WTC11 (cell line): Measurements from ENCODE around the gene EXOC6. TPM values are rescaled to one million over a fixed set of nuclear protein-coding genes. Genes with fewer than 3 reads are reported as not detected.

ENCODE experiments used
- ATAC-seq: fragments of 200-7000 bp; cut with Tn5 transposase; 2 replicates; pipeline ENCODE4 v1.10.0; 2021; ENCODE audit warnings: mild to moderate bottlenecking, moderate library complexity
- CTCF ChIA-PET: fragments of 300-600 bp; sonication (Branson Sonifier 250); formaldehyde crosslinking; loops from one replicate; lab custom pipeline; 2021; ENCODE audit warnings: antibody characterized with exemption; lab: Charles Lee
- POLR2A ChIA-PET: fragments of 350-600 bp; sonication (Branson Sonifier 250); formaldehyde crosslinking; loops from one replicate; lab custom pipeline; 2021; ENCODE audit warnings: antibody characterized with exemption; lab: Charles Lee
- DNase-seq: peaks from one replicate; pipeline ENCODE4 v3.0.0; 2021; ENCODE audit warnings: low spot score
- H3K27ac Mint-ChIP-seq: 2 replicates; pipeline ENCODE4 v1.8.0; 2021; ENCODE audit warnings: mixed read lengths
- H3K27me3 Mint-ChIP-seq: 2 replicates; pipeline ENCODE4 v1.8.0; 2021; ENCODE audit warnings: low read depth, mild to moderate bottlenecking, moderate library complexity, mixed read lengths
- H3K36me3 Mint-ChIP-seq: 2 replicates; pipeline ENCODE4 v1.8.0; 2021; ENCODE audit warnings: mixed read lengths
- H3K4me1 Mint-ChIP-seq: 2 replicates; pipeline ENCODE4 v1.8.0; 2022; ENCODE audit warnings: mixed read lengths
- H3K4me3 Mint-ChIP-seq: 2 replicates; pipeline ENCODE4 v1.8.0; 2021; ENCODE audit warnings: mild to moderate bottlenecking, moderate library complexity, mixed read lengths
- H3K9me3 Mint-ChIP-seq: 2 replicates; pipeline ENCODE4 v1.8.0; 2021; ENCODE audit warnings: mixed read lengths
- ETV6 ChIP-seq: sonication (generic); formaldehyde crosslinking; IDR thresholded peaks from 2 replicates; pipeline ENCODE4 v1.8.1; 2022; ENCODE audit warnings: mild to moderate bottlenecking, missing genetic modification reagents
- HMGA2 ChIP-seq: fragments of 250-450 bp; sonication (Bioruptor Pico); IDR thresholded peaks from 2 replicates; pipeline ENCODE4 v1.4.0; 2021; ENCODE audit warnings: mild to moderate bottlenecking, moderate library complexity
- JUN ChIP-seq: sonication (generic); formaldehyde crosslinking; IDR thresholded peaks from 2 replicates; pipeline ENCODE4 v1.8.0; 2023; ENCODE audit warnings: mild to moderate bottlenecking, missing genetic modification reagents
- KAT7 ChIP-seq: sonication (generic); formaldehyde crosslinking; IDR thresholded peaks from 2 replicates; pipeline ENCODE4 v1.8.1; 2023; ENCODE audit warnings: missing genetic modification reagents, mild to moderate bottlenecking, borderline replicate concordance
- RELA ChIP-seq: sonication (generic); formaldehyde crosslinking; IDR thresholded peaks from 2 replicates; pipeline ENCODE4 v1.8.1; 2022; ENCODE audit warnings: missing genetic modification reagents, mild to moderate bottlenecking, borderline replicate concordance
- SMAD3 ChIP-seq: sonication (generic); formaldehyde crosslinking; IDR thresholded peaks from 2 replicates; pipeline ENCODE4 v1.8.0; 2022; ENCODE audit warnings: missing genetic modification reagents, mild to moderate bottlenecking, borderline replicate concordance
- SOX15 ChIP-seq: fragments of 250-450 bp; sonication (Bioruptor Pico); IDR thresholded peaks from 2 replicates; pipeline ENCODE4 v1.9.0; 2021; ENCODE audit warnings: mild to moderate bottlenecking
- ZNF219 ChIP-seq: sonication (generic); formaldehyde crosslinking; IDR thresholded peaks from 2 replicates; pipeline ENCODE4 v1.8.0; 2023; ENCODE audit warnings: missing genetic modification reagents, mild to moderate bottlenecking, borderline replicate concordance
- ZNF423 ChIP-seq: fragments of 250-450 bp; sonication (Bioruptor Pico); IDR thresholded peaks from 2 replicates; pipeline ENCODE4 v2.1.2; 2022; ENCODE audit warnings: mild to moderate bottlenecking, moderate library complexity
- total RNA-seq: library from RNA; stranded (reverse); gene quantifications from 3 replicates; pipeline ENCODE4 v1.2.3, GENCODE V29; 2021
- TF ChIP-seq, protein P1 (sequence below): sonication (generic); formaldehyde crosslinking; IDR thresholded peaks from 2 replicates; pipeline ENCODE4 v1.8.0; 2023; ENCODE audit warnings: missing genetic modification reagents, mild to moderate bottlenecking, borderline replicate concordance
- TF ChIP-seq, protein P2 (sequence below): sonication (generic); formaldehyde crosslinking; conservative IDR thresholded peaks from 2 replicates; pipeline ENCODE4 v1.8.1; 2023; ENCODE audit warnings: mild to moderate bottlenecking, low read depth, missing genetic modification reagents, moderate library complexity
- TF ChIP-seq, protein P3 (sequence below): sonication (generic); formaldehyde crosslinking; IDR thresholded peaks from 2 replicates; pipeline ENCODE4 v1.8.1; 2023; ENCODE audit warnings: mild to moderate bottlenecking, moderate library complexity, missing genetic modification reagents
- TF ChIP-seq, protein P4 (sequence below): sonication (generic); formaldehyde crosslinking; IDR thresholded peaks from 2 replicates; pipeline ENCODE4 v1.8.1; 2022; ENCODE audit warnings: mild to moderate bottlenecking, missing genetic modification reagents, moderate library complexity, borderline replicate concordance
- TF ChIP-seq, protein P5 (sequence below): sonication (generic); formaldehyde crosslinking; IDR thresholded peaks from 2 replicates; pipeline ENCODE4 v1.8.1; 2022; ENCODE audit warnings: mild to moderate bottlenecking, moderate library complexity, missing genetic modification reagents
- TF ChIP-seq, protein P6 (sequence below): sonication (generic); formaldehyde crosslinking; IDR thresholded peaks from 2 replicates; pipeline ENCODE4 v1.8.1; 2023; ENCODE audit warnings: mild to moderate bottlenecking, missing genetic modification reagents
- TF ChIP-seq, protein P7 (sequence below): sonication (generic); formaldehyde crosslinking; conservative IDR thresholded peaks from 2 replicates; pipeline ENCODE4 v1.8.1; 2022; ENCODE audit warnings: mild to moderate bottlenecking, missing genetic modification reagents
- TF ChIP-seq, protein P8 (sequence below): sonication (generic); formaldehyde crosslinking; IDR thresholded peaks from 2 replicates; pipeline ENCODE4 v1.8.1; 2023; ENCODE audit warnings: mild to moderate bottlenecking, missing genetic modification reagents

Gene EXOC6
- total RNA-seq, 1 experiment from 2014 or later: 5.0 TPM

DNA sequence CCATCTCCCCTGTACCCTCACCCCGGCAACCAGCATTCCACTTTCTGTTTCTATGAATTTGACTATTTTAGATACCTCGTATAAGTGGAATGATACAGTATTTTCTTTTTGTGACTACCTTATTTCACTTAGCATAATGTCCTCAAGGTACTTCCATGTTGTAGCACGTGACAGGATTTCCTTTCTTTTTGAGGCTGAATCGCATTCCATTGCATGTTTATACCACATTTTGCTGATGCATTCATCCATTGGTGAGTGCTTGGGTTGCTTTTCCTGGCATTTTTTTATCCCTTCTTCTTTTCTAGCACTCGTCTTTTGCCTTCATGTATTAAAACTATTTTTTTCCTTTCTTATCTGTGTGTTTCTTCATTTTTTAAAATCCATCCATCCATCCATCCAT lies 22.3 kb upstream of the EXOC6 start:
- ATAC-seq (no peak), DNase-seq (no peak)
- H3K36me3 Mint-ChIP-seq: no peaks in the 10 kb centered on the region
- ChIA-PET POLR2A (no interaction called here), CTCF (interaction anchor here (2.2 kb wide), 1 partner anchor 13 kb away, joined by 8 read pairs; no protein-coding TSS in a partner anchor)
- H3K27ac Mint-ChIP-seq: no peak overlapping the region
- H3K4me3 Mint-ChIP-seq: no peak overlapping the region
- TF ChIP-seq, protein P1, sequence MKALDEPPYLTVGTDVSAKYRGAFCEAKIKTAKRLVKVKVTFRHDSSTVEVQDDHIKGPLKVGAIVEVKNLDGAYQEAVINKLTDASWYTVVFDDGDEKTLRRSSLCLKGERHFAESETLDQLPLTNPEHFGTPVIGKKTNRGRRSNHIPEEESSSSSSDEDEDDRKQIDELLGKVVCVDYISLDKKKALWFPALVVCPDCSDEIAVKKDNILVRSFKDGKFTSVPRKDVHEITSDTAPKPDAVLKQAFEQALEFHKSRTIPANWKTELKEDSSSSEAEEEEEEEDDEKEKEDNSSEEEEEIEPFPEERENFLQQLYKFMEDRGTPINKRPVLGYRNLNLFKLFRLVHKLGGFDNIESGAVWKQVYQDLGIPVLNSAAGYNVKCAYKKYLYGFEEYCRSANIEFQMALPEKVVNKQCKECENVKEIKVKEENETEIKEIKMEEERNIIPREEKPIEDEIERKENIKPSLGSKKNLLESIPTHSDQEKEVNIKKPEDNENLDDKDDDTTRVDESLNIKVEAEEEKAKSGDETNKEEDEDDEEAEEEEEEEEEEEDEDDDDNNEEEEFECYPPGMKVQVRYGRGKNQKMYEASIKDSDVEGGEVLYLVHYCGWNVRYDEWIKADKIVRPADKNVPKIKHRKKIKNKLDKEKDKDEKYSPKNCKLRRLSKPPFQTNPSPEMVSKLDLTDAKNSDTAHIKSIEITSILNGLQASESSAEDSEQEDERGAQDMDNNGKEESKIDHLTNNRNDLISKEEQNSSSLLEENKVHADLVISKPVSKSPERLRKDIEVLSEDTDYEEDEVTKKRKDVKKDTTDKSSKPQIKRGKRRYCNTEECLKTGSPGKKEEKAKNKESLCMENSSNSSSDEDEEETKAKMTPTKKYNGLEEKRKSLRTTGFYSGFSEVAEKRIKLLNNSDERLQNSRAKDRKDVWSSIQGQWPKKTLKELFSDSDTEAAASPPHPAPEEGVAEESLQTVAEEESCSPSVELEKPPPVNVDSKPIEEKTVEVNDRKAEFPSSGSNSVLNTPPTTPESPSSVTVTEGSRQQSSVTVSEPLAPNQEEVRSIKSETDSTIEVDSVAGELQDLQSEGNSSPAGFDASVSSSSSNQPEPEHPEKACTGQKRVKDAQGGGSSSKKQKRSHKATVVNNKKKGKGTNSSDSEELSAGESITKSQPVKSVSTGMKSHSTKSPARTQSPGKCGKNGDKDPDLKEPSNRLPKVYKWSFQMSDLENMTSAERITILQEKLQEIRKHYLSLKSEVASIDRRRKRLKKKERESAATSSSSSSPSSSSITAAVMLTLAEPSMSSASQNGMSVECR (CRISPR knock-in tag): no peak
- TF ChIP-seq ZNF219 (CRISPR knock-in tag) (no peak), SOX15 (no peak), RELA (CRISPR knock-in tag) (no peak)
- TF ChIP-seq, protein P2, sequence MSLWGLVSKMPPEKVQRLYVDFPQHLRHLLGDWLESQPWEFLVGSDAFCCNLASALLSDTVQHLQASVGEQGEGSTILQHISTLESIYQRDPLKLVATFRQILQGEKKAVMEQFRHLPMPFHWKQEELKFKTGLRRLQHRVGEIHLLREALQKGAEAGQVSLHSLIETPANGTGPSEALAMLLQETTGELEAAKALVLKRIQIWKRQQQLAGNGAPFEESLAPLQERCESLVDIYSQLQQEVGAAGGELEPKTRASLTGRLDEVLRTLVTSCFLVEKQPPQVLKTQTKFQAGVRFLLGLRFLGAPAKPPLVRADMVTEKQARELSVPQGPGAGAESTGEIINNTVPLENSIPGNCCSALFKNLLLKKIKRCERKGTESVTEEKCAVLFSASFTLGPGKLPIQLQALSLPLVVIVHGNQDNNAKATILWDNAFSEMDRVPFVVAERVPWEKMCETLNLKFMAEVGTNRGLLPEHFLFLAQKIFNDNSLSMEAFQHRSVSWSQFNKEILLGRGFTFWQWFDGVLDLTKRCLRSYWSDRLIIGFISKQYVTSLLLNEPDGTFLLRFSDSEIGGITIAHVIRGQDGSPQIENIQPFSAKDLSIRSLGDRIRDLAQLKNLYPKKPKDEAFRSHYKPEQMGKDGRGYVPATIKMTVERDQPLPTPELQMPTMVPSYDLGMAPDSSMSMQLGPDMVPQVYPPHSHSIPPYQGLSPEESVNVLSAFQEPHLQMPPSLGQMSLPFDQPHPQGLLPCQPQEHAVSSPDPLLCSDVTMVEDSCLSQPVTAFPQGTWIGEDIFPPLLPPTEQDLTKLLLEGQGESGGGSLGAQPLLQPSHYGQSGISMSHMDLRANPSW: no peak
- TF ChIP-seq, protein P3, sequence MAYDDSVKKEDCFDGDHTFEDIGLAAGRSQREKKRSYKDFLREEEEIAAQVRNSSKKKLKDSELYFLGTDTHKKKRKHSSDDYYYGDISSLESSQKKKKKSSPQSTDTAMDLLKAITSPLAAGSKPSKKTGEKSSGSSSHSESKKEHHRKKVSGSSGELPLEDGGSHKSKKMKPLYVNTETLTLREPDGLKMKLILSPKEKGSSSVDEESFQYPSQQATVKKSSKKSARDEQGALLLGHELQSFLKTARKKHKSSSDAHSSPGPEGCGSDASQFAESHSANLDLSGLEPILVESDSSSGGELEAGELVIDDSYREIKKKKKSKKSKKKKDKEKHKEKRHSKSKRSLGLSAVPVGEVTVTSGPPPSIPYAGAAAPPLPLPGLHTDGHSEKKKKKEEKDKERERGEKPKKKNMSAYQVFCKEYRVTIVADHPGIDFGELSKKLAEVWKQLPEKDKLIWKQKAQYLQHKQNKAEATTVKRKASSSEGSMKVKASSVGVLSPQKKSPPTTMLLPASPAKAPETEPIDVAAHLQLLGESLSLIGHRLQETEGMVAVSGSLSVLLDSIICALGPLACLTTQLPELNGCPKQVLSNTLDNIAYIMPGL (CRISPR knock-in tag): no peak
- peaks cover 3% of the 10 kb centered on the region for H3K9me3 Mint-ChIP-seq
- no peaks in the 10 kb centered on the region for H3K27me3 Mint-ChIP-seq
- H3K4me1 Mint-ChIP-seq: peaks cover 14% of the 10 kb centered on the region

DNA sequence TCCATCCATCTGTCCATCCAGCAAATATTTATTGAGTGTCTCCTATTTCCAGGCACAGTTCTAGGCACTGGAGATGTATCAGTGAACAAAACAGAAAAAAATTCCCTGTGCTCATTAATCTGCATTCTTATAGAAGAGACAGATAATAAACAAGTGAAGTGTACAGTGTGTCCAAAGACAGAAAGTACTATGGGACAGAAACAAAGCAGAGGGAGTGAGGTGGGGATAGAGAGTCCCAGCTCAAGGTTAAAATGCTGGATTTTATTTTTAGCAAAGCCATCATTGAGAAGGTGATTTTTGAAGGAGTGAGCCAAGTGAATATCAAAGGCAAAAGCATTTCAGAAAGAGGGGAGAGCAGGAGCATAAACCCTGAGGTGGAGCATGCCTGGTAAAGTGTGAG lies 21.8 kb upstream of the EXOC6 start:
- ATAC-seq: no peak
- POLR2A ChIA-PET: no interaction called here
- TF ChIP-seq KAT7 (CRISPR knock-in tag): no peak
- TF ChIP-seq, protein P4, sequence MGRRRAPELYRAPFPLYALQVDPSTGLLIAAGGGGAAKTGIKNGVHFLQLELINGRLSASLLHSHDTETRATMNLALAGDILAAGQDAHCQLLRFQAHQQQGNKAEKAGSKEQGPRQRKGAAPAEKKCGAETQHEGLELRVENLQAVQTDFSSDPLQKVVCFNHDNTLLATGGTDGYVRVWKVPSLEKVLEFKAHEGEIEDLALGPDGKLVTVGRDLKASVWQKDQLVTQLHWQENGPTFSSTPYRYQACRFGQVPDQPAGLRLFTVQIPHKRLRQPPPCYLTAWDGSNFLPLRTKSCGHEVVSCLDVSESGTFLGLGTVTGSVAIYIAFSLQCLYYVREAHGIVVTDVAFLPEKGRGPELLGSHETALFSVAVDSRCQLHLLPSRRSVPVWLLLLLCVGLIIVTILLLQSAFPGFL (CRISPR knock-in tag): no peak
- TF ChIP-seq, protein P5, sequence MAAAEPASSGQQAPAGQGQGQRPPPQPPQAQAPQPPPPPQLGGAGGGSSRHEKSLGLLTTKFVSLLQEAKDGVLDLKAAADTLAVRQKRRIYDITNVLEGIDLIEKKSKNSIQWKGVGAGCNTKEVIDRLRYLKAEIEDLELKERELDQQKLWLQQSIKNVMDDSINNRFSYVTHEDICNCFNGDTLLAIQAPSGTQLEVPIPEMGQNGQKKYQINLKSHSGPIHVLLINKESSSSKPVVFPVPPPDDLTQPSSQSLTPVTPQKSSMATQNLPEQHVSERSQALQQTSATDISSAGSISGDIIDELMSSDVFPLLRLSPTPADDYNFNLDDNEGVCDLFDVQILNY (CRISPR knock-in tag): no peak
- no peak for TF ChIP-seq HMGA2 (CRISPR knock-in tag)
- TF ChIP-seq ZNF423 (CRISPR knock-in tag): no peak
- no peak for TF ChIP-seq ETV6 (CRISPR knock-in tag)
- TF ChIP-seq JUN: no peak
- TF ChIP-seq, protein P6, sequence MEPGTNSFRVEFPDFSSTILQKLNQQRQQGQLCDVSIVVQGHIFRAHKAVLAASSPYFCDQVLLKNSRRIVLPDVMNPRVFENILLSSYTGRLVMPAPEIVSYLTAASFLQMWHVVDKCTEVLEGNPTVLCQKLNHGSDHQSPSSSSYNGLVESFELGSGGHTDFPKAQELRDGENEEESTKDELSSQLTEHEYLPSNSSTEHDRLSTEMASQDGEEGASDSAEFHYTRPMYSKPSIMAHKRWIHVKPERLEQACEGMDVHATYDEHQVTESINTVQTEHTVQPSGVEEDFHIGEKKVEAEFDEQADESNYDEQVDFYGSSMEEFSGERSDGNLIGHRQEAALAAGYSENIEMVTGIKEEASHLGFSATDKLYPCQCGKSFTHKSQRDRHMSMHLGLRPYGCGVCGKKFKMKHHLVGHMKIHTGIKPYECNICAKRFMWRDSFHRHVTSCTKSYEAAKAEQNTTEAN (CRISPR knock-in tag): no peak
- TF ChIP-seq SMAD3 (CRISPR knock-in tag): no peak
- TF ChIP-seq, protein P7, sequence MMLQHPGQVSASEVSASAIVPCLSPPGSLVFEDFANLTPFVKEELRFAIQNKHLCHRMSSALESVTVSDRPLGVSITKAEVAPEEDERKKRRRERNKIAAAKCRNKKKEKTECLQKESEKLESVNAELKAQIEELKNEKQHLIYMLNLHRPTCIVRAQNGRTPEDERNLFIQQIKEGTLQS (CRISPR knock-in tag): no peak
- TF ChIP-seq, protein P8, sequence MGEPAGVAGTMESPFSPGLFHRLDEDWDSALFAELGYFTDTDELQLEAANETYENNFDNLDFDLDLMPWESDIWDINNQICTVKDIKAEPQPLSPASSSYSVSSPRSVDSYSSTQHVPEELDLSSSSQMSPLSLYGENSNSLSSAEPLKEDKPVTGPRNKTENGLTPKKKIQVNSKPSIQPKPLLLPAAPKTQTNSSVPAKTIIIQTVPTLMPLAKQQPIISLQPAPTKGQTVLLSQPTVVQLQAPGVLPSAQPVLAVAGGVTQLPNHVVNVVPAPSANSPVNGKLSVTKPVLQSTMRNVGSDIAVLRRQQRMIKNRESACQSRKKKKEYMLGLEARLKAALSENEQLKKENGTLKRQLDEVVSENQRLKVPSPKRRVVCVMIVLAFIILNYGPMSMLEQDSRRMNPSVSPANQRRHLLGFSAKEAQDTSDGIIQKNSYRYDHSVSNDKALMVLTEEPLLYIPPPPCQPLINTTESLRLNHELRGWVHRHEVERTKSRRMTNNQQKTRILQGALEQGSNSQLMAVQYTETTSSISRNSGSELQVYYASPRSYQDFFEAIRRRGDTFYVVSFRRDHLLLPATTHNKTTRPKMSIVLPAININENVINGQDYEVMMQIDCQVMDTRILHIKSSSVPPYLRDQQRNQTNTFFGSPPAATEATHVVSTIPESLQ (CRISPR knock-in tag): no peak
- TF ChIP-seq, all 79 proteins: peak for 0
- H3K4me3 Mint-ChIP-seq: no peak overlapping the region
- no peak overlapping the region for H3K27ac Mint-ChIP-seq
- no peak for DNase-seq
- H3K36me3 Mint-ChIP-seq: no peaks in the 10 kb centered on the region
- peaks cover 3% of the 10 kb centered on the region for H3K9me3 Mint-ChIP-seq
- no peaks in the 10 kb centered on the region for H3K27me3 Mint-ChIP-seq
- H3K4me1 Mint-ChIP-seq: peaks cover 14% of the 10 kb centered on the region
- CTCF ChIA-PET: interaction anchor here (2.2 kb wide), 1 partner anchor 12 kb away, joined by 8 read pairs; no protein-coding TSS in a partner anchor
